Measurements from ENCODE around the gene CDK6. TPM values are rescaled to one million over a fixed set of nuclear protein-coding genes. Genes with fewer than 3 reads are reported as not detected.

CDK6 gene
- total and polyA plus RNA-seq, 2 of the 8 experiments (the other 6 are each of a cell fraction or from before 2014, with no cell fraction given): 5.9 to 18.9 TPM

DNA sequence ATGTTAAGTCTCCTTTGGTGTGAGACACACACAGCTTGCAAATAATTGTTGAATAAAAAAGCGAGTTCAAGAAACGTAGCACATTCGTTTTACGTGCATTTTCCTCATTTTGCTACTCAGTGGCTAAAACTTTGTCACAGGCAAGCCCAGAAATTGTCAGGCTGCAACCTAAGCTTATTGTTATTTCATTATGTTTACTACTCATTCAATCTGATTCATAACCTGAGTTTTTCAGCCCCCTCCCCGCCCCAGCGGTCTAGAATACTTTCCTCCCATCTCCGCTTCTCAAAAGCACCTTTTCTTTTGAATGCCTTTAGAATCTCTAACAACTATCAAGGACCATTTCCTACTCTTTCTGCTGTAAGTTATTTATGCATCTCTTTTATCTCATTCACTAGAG is 247.3 kb downstream of the CDK6 start (continued):
- TF ChIP-seq, protein P1, sequence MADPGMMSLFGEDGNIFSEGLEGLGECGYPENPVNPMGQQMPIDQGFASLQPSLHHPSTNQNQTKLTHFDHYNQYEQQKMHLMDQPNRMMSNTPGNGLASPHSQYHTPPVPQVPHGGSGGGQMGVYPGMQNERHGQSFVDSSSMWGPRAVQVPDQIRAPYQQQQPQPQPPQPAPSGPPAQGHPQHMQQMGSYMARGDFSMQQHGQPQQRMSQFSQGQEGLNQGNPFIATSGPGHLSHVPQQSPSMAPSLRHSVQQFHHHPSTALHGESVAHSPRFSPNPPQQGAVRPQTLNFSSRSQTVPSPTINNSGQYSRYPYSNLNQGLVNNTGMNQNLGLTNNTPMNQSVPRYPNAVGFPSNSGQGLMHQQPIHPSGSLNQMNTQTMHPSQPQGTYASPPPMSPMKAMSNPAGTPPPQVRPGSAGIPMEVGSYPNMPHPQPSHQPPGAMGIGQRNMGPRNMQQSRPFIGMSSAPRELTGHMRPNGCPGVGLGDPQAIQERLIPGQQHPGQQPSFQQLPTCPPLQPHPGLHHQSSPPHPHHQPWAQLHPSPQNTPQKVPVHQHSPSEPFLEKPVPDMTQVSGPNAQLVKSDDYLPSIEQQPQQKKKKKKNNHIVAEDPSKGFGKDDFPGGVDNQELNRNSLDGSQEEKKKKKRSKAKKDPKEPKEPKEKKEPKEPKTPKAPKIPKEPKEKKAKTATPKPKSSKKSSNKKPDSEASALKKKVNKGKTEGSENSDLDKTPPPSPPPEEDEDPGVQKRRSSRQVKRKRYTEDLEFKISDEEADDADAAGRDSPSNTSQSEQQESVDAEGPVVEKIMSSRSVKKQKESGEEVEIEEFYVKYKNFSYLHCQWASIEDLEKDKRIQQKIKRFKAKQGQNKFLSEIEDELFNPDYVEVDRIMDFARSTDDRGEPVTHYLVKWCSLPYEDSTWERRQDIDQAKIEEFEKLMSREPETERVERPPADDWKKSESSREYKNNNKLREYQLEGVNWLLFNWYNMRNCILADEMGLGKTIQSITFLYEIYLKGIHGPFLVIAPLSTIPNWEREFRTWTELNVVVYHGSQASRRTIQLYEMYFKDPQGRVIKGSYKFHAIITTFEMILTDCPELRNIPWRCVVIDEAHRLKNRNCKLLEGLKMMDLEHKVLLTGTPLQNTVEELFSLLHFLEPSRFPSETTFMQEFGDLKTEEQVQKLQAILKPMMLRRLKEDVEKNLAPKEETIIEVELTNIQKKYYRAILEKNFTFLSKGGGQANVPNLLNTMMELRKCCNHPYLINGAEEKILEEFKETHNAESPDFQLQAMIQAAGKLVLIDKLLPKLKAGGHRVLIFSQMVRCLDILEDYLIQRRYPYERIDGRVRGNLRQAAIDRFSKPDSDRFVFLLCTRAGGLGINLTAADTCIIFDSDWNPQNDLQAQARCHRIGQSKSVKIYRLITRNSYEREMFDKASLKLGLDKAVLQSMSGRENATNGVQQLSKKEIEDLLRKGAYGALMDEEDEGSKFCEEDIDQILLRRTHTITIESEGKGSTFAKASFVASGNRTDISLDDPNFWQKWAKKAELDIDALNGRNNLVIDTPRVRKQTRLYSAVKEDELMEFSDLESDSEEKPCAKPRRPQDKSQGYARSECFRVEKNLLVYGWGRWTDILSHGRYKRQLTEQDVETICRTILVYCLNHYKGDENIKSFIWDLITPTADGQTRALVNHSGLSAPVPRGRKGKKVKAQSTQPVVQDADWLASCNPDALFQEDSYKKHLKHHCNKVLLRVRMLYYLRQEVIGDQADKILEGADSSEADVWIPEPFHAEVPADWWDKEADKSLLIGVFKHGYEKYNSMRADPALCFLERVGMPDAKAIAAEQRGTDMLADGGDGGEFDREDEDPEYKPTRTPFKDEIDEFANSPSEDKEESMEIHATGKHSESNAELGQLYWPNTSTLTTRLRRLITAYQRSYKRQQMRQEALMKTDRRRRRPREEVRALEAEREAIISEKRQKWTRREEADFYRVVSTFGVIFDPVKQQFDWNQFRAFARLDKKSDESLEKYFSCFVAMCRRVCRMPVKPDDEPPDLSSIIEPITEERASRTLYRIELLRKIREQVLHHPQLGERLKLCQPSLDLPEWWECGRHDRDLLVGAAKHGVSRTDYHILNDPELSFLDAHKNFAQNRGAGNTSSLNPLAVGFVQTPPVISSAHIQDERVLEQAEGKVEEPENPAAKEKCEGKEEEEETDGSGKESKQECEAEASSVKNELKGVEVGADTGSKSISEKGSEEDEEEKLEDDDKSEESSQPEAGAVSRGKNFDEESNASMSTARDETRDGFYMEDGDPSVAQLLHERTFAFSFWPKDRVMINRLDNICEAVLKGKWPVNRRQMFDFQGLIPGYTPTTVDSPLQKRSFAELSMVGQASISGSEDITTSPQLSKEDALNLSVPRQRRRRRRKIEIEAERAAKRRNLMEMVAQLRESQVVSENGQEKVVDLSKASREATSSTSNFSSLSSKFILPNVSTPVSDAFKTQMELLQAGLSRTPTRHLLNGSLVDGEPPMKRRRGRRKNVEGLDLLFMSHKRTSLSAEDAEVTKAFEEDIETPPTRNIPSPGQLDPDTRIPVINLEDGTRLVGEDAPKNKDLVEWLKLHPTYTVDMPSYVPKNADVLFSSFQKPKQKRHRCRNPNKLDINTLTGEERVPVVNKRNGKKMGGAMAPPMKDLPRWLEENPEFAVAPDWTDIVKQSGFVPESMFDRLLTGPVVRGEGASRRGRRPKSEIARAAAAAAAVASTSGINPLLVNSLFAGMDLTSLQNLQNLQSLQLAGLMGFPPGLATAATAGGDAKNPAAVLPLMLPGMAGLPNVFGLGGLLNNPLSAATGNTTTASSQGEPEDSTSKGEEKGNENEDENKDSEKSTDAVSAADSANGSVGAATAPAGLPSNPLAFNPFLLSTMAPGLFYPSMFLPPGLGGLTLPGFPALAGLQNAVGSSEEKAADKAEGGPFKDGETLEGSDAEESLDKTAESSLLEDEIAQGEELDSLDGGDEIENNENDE (IDR thresholded peaks at IDR 0.05; ENCODE audit: insufficient replicate concordance, low read length): no peak
- TF ChIP-seq KDM5A (IDR thresholded peaks at IDR 0.05; ENCODE audit: low read length): no peak
- TF ChIP-seq, protein P2, sequence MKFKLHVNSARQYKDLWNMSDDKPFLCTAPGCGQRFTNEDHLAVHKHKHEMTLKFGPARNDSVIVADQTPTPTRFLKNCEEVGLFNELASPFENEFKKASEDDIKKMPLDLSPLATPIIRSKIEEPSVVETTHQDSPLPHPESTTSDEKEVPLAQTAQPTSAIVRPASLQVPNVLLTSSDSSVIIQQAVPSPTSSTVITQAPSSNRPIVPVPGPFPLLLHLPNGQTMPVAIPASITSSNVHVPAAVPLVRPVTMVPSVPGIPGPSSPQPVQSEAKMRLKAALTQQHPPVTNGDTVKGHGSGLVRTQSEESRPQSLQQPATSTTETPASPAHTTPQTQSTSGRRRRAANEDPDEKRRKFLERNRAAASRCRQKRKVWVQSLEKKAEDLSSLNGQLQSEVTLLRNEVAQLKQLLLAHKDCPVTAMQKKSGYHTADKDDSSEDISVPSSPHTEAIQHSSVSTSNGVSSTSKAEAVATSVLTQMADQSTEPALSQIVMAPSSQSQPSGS (IDR thresholded peaks at IDR 0.05; ENCODE audit: low read length): no peak
- no peak for TF ChIP-seq JUND (IDR thresholded peaks at IDR 0.05; ENCODE audit: low read length)
- TF ChIP-seq TAF1 (IDR thresholded peaks at IDR 0.05; ENCODE audit: low read depth, low read length): no peak
- no peak for TF ChIP-seq HDAC6 (IDR thresholded peaks at IDR 0.05; ENCODE audit: low read depth, low read length)
- TF ChIP-seq POLR2AphosphoS5 (IDR thresholded peaks at IDR 0.05; ENCODE audit: low read depth, low read length): no peak
- TF ChIP-seq TEAD4 (IDR thresholded peaks at IDR 0.05; ENCODE audit: low read depth, low read length): no peak
- TF ChIP-seq RXRA (IDR thresholded peaks at IDR 0.05; ENCODE audit: insufficient read depth, low read depth, low read length): no peak
- no peak for TF ChIP-seq SUZ12 (IDR thresholded peaks at IDR 0.05; ENCODE audit: low read length)

Measured in H1 (cell line).